HG03196 (cell line): ENCODE measurements around the gene SLAMF8.

Experiments
- ATAC-seq: cut with Tn5 transposase; IDR thresholded peaks from one replicate; pipeline ENCODE4 v1.9.1; 2021; ENCODE audit not compliant: unreplicated experiment

The SLAMF8 gene

GRCh38 chr1:159826441-159827101 is at the start of gene SLAMF8:
SLAMF8 (plus strand) TSS chr1:159826873; CDS start chr1:159826899, 26 bp downstream.
- ATAC-seq = no peak

DNA sequence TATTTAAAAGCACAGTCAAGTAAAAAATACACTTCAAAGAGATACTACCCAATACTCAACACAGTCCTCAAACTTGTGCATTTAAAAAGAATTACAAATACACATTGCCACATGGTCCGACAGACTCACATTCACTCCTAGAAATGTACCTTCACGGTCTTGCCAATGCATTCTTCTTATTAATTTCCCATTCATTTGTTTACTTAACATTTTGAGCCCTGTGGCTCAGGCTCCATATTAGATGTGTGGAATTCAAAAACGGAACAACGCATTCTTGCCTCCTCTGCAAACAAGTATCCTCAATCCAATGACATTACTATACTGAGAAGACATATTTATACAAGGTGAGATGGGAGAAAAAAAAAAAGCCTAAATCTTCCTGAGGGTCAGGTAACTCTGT is 48.4 kb upstream of the SLAMF8 start:
- no peak for ATAC-seq

GRCh38 chr1:159779403-159779851 is 47.2 kb upstream of the SLAMF8 start:
- ATAC-seq = no peak

GRCh38 chr1:159780583-159781582 is 45.8 kb upstream of the SLAMF8 start, which contains the start of gene DUSP23:
DUSP23 (plus strand) TSS chr1:159780962; CDS start chr1:159781101, 139 bp downstream.
- peak; percentile 98 for ATAC-seq

- ATAC-seq = no peak
These were observed 44.7 kb upstream of the SLAMF8 start for GRCh38 chr1:159781992-159782391.

GRCh38 chr1:159783724-159784123 is 42.9 kb upstream of the SLAMF8 start:
- ATAC-seq = no peak

DNA sequence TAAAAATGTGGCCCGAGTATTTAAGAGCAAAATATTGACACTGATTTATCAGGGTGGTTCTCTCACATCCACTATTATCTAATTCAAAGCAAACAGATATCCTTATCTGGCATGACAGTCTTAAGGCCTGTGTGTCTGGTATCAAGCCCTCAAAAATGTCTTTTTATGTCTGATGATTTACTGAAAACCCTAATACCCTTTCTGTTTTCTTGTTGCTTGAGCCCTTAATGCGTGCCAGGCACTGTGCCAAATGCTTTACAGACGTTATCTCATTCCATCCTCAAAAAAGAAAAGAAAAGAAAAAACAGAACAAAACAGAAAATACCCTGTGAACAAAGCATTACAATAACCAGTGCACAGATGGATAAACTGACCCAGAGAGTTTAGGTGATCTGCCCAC is 40.2 kb upstream of the SLAMF8 start:
- ATAC-seq = no peak

GRCh38 chr1:159786966-159787365 is 39.7 kb upstream of the SLAMF8 start:
- no peak for ATAC-seq

- no peak for ATAC-seq
These were observed 36.3 kb upstream of the SLAMF8 start for GRCh38 chr1:159790237-159790917.

DNA sequence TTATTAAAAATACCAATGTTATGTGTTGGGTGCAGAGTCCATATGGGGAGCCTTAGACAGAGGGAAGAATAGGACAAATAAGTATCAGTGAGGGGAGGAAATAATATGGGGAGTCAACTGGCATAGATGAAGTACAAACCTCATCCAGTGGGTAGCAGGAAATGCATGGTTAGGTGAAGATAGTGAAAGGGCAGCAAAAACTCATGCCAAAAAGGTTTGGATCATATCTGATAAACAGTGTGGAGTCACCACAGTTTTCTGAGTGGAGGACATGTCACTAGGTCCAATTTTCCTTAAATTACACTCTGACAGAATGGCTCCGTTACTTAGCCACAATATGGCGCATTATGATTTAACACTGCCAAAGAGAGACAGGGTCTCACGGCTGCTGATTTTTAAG is 35.6 kb upstream of the SLAMF8 start:
- no peak for ATAC-seq

GRCh38 chr1:159791461-159791860 is 35.2 kb upstream of the SLAMF8 start:
- no peak for ATAC-seq

DNA sequence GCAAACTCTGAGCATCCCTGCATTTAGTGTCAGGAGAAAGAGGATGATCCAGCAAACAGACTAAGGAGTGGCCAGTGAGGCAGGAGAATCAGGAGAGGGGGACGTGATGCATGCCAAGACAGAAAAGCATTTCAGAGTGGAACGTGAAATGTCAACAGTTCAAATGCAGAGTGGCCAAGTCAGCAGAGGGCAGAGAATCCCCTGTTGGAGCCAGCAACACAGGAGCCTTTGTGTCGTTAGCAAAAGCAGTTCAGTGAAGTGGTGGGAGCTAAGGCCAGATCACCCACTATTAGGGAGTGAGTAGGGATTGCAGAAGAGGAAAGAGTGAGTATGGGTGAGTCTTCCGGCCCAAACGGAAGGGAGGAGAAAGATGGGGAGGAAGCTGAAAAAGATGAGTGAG is 31.1 kb upstream of the SLAMF8 start:
- ATAC-seq = no peak

DNA sequence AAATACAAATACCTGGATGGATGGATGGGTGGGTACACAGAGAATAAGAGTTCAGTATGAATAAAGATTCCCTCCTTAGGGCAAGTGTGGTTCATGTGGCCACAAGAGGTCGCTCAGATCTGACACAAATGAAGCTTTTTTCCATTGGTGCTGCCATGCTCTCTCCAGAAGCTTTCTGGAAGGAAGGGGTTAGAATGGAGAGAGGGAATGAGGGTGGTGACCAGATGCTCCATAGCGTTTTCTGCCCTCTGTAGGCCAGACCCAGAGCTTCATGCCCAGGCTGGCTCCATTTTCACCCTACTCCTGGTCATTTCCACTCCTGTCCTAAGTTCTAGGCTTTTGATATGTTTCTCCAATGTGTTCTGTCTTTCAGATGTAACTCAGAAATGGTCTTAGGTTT is 27.8 kb upstream of the SLAMF8 start:
- no peak for ATAC-seq

GRCh38 chr1:159799446-159799985 is 27.2 kb upstream of the SLAMF8 start:
- no peak for ATAC-seq

GRCh38 chr1:159800177-159800930 is 26.3 kb upstream of the SLAMF8 start:
- ATAC-seq = peak; percentile 55

DNA sequence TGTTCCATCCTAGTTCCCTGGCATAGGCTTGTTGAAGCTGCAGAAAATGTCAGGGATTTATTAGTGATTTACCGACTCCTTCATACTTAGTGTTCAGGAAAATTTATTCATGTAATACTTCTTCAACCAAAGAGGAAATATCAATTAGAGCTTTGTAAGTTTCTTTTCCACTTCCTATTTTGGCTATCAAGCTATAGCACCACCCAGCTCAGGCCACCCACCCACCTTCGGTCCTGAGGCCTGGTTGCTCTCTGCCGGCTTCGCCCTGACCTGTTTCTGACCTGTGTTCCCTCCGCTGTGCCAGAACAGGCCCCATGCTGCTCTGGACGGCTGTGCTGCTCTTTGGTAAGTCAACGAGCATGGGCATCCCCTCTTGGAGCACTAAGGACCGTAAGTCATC is 24.6 kb upstream of the SLAMF8 start, which contains the start of gene FCRL6:
Gene FCRL6, plus strand, starts transcription at position 250 of the 400 bp plus-strand sequence. Its CDS starts 65 bp downstream, at position 315.
- no peak for ATAC-seq

DNA sequence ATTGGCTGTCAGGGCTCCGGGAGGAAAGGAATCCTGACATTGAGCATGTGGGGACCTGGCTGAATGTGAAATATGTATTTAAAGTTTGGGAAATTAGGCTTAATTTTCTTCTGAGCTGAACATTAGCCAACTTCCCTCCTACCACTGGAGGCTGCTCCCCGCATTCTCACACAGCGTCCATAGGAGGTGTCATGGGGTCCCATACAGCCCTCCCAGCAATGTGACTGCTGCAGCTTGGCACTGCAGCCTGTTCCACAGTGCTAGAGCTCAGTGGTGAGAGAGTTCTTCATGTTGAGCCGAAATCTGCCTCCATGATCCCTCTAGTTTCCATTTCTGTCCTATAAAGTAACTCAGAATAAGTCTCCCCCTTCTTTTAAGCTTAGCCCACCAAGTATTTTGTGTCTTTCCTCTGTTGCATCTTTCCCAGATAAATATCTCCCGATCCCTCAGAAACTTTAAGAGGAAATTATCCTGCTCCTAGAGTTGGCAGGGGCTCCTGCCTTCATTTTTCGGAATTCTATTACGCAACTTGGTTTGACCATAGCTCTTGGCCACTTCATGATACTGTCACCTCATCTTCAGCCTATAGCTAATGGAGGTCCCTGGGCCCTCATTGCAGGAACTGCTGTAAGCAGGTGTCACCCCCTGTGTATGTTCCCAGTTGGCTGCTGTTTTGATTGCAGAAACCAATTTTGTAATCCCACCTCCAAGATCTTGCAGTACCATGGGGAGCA is 22.6 kb upstream of the SLAMF8 start:
- ATAC-seq = no peak

- ATAC-seq = no peak
These were observed 21.7 kb upstream of the SLAMF8 start for GRCh38 chr1:159804924-159805323.

DNA sequence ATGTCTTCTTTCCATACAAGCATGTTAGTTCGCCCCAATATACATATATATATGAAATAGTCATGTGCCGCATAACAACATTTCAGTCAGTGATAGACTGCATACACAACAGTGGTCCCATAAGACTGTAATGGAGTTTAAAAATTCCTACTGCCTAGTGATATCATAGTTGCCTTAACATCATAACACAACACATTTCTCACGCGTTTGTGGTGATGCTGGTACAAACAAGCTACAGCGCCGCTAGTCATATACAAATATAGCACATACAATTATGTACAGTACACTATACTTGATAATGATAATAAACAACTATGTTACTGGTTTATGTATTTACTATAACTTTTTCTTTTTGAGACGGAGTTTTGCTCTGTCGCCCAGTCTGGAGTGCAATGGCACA is 10.7 kb upstream of the SLAMF8 start:
- ATAC-seq = no peak
